Activated T-cell treated with anti-CD3 and anti-CD28 coated beads, Interleukin-2, amount 50 U/mL, for 24 hours (primary cell): ENCODE data around the gene TLE6.
"Not testable (repeated sequence)": the region's sequence is repeated elsewhere in the genome, so short reads cannot be mapped to it uniquely, and the experiment has no call there.

Experiments
- DNase-seq: peaks from one replicate; pipeline ENCODE4 v3.0.0-alpha.2; 2020
- H3K27ac Mint-ChIP-seq: 2 replicates; pipeline ENCODE4 v1.8.0; 2020; ENCODE audit warnings: mild to moderate bottlenecking, mixed read lengths
- H3K27me3 Mint-ChIP-seq: 2 replicates; pipeline ENCODE4 v1.8.0; 2020; ENCODE audit warnings: mixed read lengths
- H3K36me3 Mint-ChIP-seq: 2 replicates; pipeline ENCODE4 v1.8.0; 2020; ENCODE audit warnings: low read depth, mixed read lengths
- H3K4me1 Mint-ChIP-seq: 2 replicates; pipeline ENCODE4 v1.8.0; 2020; ENCODE audit warnings: low read depth, mixed read lengths
- H3K4me3 Mint-ChIP-seq: 2 replicates; pipeline ENCODE4 v1.8.0; 2020; ENCODE audit warnings: mild to moderate bottlenecking, moderate library complexity, mixed read lengths
- H3K9me3 Mint-ChIP-seq: 2 replicates; pipeline ENCODE4 v1.8.0; 2020; ENCODE audit warnings: mixed read lengths

The TLE6 gene

DNA sequence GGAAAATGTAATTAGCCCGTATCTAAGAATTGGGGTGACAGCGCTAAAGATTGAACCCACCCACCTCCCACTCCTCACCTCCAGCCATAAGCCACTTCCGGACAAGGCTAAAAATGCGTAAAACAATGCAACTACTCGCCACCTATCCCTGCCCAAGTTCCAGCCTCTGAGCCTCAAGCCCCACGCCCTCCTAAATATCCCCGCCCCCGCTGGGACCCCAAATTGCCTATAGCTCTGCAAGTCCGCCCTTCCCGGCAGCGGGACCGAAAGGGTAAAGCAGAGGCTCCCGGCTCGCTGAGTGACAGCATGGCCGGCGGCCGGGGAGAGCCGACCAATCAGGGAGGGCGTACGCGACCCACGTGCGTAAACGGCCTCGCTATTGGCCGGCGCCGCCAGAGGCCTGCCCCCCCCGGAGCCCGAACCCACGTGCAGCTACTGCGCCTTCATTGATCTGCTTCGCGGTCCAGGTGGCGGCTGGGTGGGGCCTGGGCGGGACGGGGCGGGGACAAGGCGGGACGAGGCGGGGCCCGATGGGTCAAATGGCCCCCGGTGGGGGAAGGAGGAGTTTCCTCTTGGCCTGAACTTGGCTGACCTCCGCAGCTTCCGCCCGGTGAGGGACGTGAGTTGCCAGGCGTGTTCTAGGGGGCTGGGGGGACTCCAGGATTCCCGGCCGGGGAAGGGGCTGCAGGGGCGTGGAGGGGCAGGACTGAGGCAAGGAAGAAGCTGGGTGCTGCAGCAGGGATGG lies at the start of gene TLE6:
TLE6 (plus strand) TSS at position 564 of the 745 bp plus-strand sequence. CDS start 670 bp downstream, outside the sequence.
- Mint-ChIP-seq H3K4me3 (peak within 1 kb of the TSS; percentile 86), H3K4me1 (peaks cover 19% of the 10 kb centered on the region), H3K27ac (peak within 1 kb of the TSS; percentile 91), H3K9me3 (no peaks in the 10 kb centered on the region), H3K36me3 (peaks cover 2% of the 10 kb centered on the region), H3K27me3 (peaks cover 9% of the 10 kb centered on the region)
- peak; percentile 95 for DNase-seq

DNA sequence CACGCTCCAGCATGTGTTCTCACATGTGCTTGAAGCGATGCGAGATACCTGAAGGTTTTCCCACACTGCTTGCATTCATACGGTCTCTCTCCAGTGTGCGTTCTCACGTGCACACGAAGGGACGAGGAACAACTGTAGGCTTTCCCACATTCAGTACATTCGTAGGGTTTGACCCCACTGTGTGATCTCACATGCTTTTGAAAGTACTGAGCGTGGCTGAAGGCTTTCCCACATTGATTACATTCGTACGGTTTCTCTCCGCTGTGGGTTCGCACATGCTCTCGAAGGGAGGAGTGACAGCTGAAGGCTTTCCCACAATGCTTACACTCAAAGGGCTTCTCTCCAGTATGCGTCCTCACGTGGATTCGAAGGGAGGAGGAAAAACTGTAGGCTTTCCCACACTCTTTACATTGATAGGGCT lies 43.9 kb upstream of the TLE6 start:
- H3K27me3 Mint-ChIP-seq = no peaks in the 10 kb centered on the region
- H3K9me3 Mint-ChIP-seq = peaks cover 27% of the 10 kb centered on the region
- no peak for DNase-seq
- H3K4me1 Mint-ChIP-seq = no peaks in the 10 kb centered on the region
- H3K4me3 Mint-ChIP-seq = no peak overlapping the region
- peaks cover 80% of the 10 kb centered on the region for H3K36me3 Mint-ChIP-seq
- no peak overlapping the region for H3K27ac Mint-ChIP-seq

DNA sequence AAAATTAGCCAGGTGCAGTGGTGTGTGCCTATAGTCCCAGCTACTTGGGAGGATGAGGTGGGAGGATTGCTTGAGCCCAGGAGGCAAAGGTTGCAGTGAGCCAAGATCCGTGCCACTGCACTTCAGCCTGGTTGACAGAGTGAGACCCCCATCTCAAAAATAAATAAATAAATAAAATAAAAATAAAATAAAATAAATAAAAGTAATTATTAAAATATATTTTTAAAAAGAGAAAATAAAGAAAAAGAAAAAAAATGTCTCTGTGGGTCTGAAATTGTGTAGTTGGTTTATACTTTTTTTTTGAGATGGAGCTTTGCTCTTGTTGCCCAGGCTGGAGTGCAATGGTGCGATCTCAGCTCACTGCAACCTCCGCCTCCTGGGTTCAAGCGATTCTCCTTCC lies 41.5 kb upstream of the TLE6 start:
- H3K9me3 Mint-ChIP-seq = peaks cover 23% of the 10 kb centered on the region
- DNase-seq, H3K27ac Mint-ChIP-seq, H3K4me1 Mint-ChIP-seq, H3K27me3 Mint-ChIP-seq, H3K4me3 Mint-ChIP-seq: not testable (repeated sequence)
- H3K36me3 Mint-ChIP-seq = peaks cover 79% of the 10 kb centered on the region

DNA sequence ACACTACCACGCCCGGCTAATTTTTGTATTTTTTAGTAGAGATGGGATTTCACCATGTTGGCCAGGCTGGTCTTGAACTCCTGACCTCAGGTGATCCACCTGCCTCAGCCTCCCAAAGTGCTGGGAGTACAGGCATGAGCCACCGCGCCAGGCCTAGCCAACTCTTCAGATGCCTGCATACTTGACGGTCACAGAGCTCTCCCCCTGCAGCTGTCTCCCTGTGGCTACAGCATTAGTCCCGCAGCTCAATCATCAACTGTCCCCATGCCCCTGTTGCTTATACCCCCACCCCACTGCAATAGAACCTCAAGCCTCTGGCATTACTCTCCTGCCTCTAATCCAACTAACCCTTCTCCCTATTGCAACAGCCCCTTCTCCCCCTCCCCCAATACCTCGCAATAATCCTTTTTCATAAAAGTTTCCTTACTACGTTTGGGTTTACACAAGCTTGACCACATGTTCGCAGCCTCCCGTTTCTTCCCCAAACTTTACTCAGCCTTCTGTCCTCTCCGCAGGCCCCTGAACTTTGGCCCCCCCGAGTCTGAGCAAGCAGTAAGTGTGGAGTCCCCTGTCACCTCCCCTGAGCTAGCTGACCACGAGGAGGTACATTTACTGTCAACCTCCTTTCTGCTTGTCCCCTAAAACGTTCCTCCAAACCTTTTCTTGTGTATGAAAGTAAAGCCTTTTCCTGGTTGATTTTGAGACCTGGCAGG lies 34.3 kb upstream of the TLE6 start:
- peak overlapping the region; percentile 52 for H3K4me3 Mint-ChIP-seq
- DNase-seq = no peak
- H3K27me3 Mint-ChIP-seq = no peaks in the 10 kb centered on the region
- peaks cover 25% of the 10 kb centered on the region for H3K36me3 Mint-ChIP-seq
- no peaks in the 10 kb centered on the region for H3K9me3 Mint-ChIP-seq
- peaks cover 29% of the 10 kb centered on the region for H3K4me1 Mint-ChIP-seq
- H3K27ac Mint-ChIP-seq = no peak overlapping the region

DNA sequence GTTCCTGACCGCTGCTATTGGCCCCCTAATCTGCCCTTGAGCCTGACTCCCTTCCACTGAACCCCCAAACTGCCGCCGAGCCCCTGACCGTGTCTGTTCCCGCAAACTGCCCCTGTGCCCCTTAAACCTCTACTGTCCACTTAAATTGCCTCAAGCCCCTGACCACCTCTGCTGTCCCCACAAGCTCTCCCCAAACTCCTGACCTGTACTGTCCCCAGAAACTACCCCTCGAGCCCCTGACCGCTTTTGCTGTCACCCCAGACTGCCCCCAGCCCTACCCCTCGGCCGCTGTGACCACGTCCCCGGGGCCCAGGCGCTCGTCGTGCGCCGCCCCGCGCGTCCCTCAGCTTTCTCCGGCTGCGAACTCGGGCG lies 33.0 kb upstream of the TLE6 start:
- peak overlapping the region; percentile 93 for H3K4me3 Mint-ChIP-seq
- peak overlapping the region; percentile 100 for H3K27ac Mint-ChIP-seq
- no peaks in the 10 kb centered on the region for H3K9me3 Mint-ChIP-seq
- peaks cover 22% of the 10 kb centered on the region for H3K36me3 Mint-ChIP-seq
- DNase-seq = no peak
- peaks cover 36% of the 10 kb centered on the region for H3K4me1 Mint-ChIP-seq
- H3K27me3 Mint-ChIP-seq = no peaks in the 10 kb centered on the region

DNA sequence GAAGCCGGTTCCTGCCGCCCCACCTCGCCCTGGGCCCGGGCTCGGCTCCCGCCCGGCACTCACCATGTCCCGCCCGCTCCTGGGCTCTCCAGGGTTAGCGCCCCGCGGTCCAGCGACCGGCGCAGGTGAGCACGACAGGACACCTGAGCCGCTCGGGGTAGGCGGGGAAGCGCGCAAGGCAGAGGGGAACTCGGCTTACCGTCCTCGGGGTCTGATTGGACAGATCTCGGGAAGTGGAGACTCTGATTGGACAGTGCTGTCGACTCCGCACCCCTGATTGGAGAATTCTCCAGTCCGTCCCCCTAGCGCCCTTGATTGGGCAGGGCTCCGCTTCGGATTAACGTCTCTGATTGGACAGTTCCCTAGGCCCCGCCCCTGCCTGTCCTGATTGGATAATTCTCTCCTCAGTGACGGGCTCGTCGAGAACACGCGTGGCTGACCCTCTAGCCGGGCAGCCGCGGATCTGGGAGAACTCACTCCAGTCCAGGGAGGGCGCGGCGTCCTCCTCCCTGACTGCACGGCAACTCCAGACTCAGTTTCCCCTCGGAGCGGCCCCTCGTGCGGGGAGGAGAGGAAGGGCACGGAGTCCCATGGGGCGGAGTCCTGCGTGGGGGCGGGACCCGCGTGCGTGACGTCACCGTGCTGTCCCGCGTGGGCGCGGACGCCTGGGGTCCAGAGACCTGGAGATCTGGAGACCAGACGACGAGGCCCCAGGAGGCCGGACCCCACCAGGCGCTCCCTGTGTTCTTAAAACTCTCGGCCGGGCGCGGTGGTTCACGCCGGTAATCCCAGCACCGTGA lies 32.4 kb upstream of the TLE6 start, which contains the start of gene ZNF77:
ZNF77 (minus strand) TSS at position 197 of the 800 bp plus-strand sequence; CDS start at position 66, 131 bp downstream.
- no peaks in the 10 kb centered on the region for H3K9me3 Mint-ChIP-seq
- peak within 1 kb of the TSS; percentile 100 for H3K27ac Mint-ChIP-seq
- H3K27me3 Mint-ChIP-seq = no peaks in the 10 kb centered on the region
- H3K4me3 Mint-ChIP-seq = peak within 1 kb of the TSS; percentile 93
- peaks cover 42% of the 10 kb centered on the region for H3K4me1 Mint-ChIP-seq
- DNase-seq = peak; percentile 99
- peaks cover 22% of the 10 kb centered on the region for H3K36me3 Mint-ChIP-seq

DNA sequence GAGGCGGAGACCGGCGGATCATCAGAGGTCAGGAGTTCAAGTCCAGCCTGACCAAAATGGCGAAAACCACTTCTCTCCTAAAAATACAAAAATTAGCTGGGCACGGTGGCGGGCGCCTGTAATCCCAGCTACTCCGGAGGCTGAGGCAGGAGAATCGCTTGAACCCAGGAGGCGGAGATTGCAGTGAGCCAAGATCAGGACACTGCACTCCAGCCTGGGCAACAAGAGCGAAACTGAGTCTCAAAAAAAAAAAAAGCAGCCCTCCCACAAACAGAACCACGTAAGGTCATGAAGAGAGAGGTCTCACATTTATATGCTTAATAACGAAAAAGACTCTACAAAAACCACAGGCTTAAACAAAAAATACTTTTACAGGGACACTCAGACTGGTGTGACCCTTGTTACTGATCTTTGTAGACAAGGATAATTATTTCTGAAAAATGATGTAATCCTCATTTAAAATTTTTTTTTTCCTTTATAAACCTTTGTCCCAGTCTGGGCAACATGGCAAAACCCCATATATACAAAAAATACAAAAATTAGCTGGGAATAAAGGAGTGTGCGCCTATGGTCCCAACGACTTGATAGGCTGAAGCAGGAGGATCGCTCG lies 31.7 kb upstream of the TLE6 start:
- peaks cover 42% of the 10 kb centered on the region for H3K4me1 Mint-ChIP-seq
- no peak for DNase-seq

DNA sequence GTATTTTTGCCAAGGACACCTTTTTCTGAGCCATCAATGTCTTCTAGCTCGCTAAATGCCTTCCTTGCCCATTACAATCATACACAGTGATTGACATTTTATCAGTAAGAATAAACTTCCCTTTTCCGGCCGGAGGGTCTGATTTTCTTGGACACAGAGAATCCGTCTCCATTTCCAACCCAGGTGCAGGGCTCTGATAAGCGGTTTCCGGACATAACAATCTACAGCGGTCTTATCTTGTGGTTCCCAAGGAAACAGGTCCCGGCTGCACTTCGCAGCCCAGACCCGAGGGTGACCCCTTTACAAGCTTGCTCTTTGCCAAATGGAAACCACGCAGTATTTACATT lies 27.5 kb upstream of the TLE6 start:
- DNase-seq = no peak
- Mint-ChIP-seq H3K27ac (peak overlapping the region; percentile 99), H3K27me3 (no peaks in the 10 kb centered on the region), H3K9me3 (no peaks in the 10 kb centered on the region), H3K36me3 (peaks cover 28% of the 10 kb centered on the region), H3K4me3 (peak overlapping the region; percentile 98), H3K4me1 (peaks cover 31% of the 10 kb centered on the region)

More for the DNA sequence above, 31.7 kb upstream of the TLE6 start:
- peak overlapping the region; percentile 100 for H3K27ac Mint-ChIP-seq
- no peaks in the 10 kb centered on the region for H3K9me3 Mint-ChIP-seq
- peak overlapping the region; percentile 93 for H3K4me3 Mint-ChIP-seq
- peaks cover 28% of the 10 kb centered on the region for H3K36me3 Mint-ChIP-seq
- H3K27me3 Mint-ChIP-seq = no peaks in the 10 kb centered on the region

DNA sequence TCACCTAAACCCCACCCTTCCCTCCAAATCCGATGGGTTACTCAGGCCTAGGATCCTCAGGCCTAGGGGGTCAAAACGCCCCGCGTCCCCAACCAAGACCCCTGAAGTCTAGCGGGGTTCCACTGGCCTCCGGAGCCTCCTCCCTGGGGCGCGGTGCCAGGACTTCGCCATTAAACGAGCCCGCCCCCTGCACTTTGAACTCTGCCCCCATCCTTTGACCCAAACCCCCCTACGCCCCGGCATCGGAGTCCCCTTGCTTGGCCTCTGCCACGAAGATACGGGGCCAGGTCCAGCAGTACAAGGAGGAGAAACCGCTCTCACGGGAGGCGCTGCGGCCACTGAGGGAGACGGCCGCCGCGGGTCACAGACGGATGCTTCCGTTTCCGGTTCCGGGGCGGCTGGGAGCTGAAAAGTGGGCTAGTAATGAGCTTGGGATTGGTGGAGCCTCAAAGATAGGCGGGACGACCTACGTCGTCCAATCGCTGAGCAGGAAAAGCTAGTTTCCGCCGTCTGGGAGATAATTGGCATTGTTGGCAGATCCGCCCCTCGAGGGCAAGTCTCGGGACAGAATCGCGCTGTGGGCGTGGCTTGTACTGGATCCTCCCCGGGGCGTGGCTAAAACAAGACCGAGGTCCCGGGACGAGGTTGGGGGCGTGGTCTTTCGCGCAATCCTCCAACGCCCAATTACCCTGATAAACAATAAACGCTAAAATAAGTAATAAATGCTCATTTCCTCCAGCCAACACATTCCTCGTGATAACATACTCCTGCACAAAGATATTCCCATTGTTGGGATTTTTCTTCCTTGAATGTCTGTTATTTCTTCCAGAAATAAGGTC lies 26.9 kb upstream of the TLE6 start:
- H3K9me3 Mint-ChIP-seq = no peaks in the 10 kb centered on the region
- peaks cover 27% of the 10 kb centered on the region for H3K4me1 Mint-ChIP-seq
- peaks cover 26% of the 10 kb centered on the region for H3K36me3 Mint-ChIP-seq
- no peaks in the 10 kb centered on the region for H3K27me3 Mint-ChIP-seq
- peak overlapping the region; percentile 99 for H3K27ac Mint-ChIP-seq
- H3K4me3 Mint-ChIP-seq = peak overlapping the region; percentile 98
- peak; percentile 100 for DNase-seq

DNA sequence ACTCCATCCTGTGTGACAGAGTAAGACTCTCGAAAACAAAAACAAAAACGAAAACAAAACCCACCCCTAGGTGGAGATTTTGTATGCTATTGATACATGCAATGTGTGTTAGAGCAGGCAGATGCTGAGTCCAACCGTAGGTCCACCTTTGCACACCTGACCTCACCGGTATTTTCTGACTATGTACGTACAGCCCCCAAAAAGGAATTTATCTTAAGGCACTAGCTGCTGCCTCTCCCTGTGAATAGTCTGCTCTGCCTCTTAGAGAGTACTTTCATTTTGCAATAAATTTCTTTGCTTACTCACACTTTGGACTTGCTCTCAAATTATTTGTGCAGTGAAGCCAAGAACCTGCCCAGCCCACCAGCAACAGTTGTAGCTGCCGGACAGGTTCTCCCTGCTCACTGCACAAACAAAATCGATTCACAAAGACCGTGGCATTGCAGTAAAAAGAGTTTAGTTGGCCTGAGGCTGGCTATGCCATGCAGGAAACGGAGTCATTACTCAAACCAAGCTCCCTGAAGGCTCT lies 24.3 kb upstream of the TLE6 start:
- H3K4me3 Mint-ChIP-seq = no peak overlapping the region
- no peaks in the 10 kb centered on the region for H3K9me3 Mint-ChIP-seq
- no peaks in the 10 kb centered on the region for H3K27me3 Mint-ChIP-seq
- H3K36me3 Mint-ChIP-seq = peaks cover 17% of the 10 kb centered on the region
- H3K4me1 Mint-ChIP-seq = peaks cover 15% of the 10 kb centered on the region
- no peak overlapping the region for H3K27ac Mint-ChIP-seq
- DNase-seq = no peak

DNA sequence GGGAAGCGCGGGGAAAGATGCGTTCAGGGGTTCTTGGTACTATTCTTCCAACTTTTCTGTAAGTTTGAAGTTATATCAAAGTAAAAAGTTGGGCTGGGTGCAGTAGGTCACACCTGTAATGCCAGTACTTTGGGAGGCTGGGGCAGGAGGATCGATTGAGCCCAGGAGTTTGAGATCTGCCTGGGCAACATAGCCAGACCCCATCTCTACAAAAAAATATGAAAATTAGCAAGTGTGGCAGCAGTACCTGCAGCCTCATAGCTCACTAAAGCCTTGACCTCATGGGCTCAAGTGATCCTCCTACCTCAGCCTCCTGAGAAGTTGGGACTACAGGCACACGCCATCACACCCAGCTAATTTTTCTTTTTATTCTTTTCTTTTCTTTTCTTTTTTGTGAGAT lies 20.2 kb upstream of the TLE6 start:
- peaks cover 3% of the 10 kb centered on the region for H3K4me1 Mint-ChIP-seq
- no peaks in the 10 kb centered on the region for H3K27me3 Mint-ChIP-seq
- no peak overlapping the region for H3K27ac Mint-ChIP-seq
- no peaks in the 10 kb centered on the region for H3K36me3 Mint-ChIP-seq
- no peak for DNase-seq
- H3K4me3 Mint-ChIP-seq = no peak overlapping the region
- H3K9me3 Mint-ChIP-seq = no peaks in the 10 kb centered on the region

DNA sequence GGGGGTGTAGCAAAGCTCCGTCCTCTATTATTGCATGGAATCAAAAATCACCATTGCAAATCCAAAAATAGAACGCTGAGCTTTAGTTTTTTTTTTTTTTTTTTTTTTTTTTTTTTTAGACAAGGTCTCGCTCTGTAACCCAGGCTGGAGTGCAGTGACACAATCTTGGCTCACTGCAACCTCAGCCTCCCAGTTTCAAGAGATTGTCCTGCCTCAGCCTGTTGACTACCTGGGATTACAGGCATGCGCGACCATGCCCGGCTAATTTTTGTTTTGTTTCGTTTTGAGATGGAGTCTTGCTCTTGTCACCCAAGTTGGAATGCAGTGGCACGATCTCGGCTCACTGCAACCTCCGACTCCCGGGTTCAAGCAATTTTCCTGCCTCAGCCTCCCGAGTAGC lies 17.2 kb upstream of the TLE6 start:
- peaks cover 5% of the 10 kb centered on the region for H3K4me1 Mint-ChIP-seq
- H3K27me3 Mint-ChIP-seq = no peaks in the 10 kb centered on the region
- no peaks in the 10 kb centered on the region for H3K9me3 Mint-ChIP-seq
- H3K27ac Mint-ChIP-seq = no peak overlapping the region
- DNase-seq = no peak
- no peak overlapping the region for H3K4me3 Mint-ChIP-seq
- H3K36me3 Mint-ChIP-seq = no peaks in the 10 kb centered on the region

DNA sequence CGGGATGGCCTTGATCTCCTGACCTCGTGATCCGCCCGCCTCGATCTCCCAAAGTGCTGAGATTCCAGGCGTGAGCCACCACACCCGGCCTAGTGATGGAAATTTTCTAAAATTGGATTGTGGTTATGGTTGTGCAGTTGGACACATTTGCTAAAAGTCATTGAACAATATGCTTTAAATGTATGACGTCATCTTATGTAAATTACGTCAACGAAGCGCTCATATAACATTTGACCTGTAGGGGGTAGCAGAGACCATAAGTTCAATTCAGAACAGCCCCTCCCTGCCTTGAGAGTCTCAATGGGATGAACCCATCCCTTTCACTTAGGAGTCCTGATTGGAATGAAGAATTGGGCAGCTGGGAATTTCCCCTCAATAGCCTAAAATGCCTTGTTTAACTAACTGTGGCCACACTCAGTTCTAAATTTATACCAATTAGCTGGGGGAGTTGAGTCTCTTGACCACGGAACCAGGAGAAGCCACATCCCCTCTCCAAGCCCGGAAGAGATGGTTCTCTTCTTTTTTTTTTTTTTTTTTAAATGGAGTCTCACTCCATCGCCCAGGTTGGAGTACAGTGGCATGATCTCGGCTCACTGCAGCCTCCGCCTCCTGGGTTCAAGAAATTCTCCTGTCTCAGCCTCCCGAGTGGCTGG lies 15.2 kb upstream of the TLE6 start:
- Mint-ChIP-seq H3K4me3 (no peak overlapping the region), H3K4me1 (peaks cover 5% of the 10 kb centered on the region), H3K27me3 (no peaks in the 10 kb centered on the region), H3K36me3 (no peaks in the 10 kb centered on the region), H3K9me3 (no peaks in the 10 kb centered on the region), H3K27ac (no peak overlapping the region)
- peak; percentile 40 for DNase-seq
